HG03039 (cell line): ENCODE data around the gene SGMS1.
"Not testable (repeated sequence)": the region's sequence is repeated elsewhere in the genome, so short reads cannot be mapped to it uniquely, and the experiment has no call there.

Source experiments
- ATAC-seq: cut with Tn5 transposase; IDR thresholded peaks from one replicate; pipeline ENCODE4 v1.9.1; 2021; ENCODE audit warnings: mild to moderate bottlenecking, moderate library complexity; ENCODE audit not compliant: unreplicated experiment

Gene SGMS1

GRCh38 chr10:50623663-50624412 is at the start of gene SGMS1:
TSS of gene SGMS1 (minus strand) at chr10:50623956. CDS start at chr10:50344114, 279,842 bp downstream.
- ATAC-seq = peak; percentile 35

GRCh38 chr10:50672152-50672551 is 48.4 kb upstream of the SGMS1 start:
- ATAC-seq = not testable (repeated sequence)

- ATAC-seq = not testable (repeated sequence)
Measured at GRCh38 chr10:50671645-50672044, 47.9 kb upstream of the SGMS1 start.

- ATAC-seq = not testable (repeated sequence)
Measured at GRCh38 chr10:50669957-50670356, 46.2 kb upstream of the SGMS1 start.

GRCh38 chr10:50667353-50667752 is 43.6 kb upstream of the SGMS1 start:
- ATAC-seq = not testable (repeated sequence)

GRCh38 chr10:50662420-50662819 is 38.7 kb upstream of the SGMS1 start:
- not testable (repeated sequence) for ATAC-seq

DNA sequence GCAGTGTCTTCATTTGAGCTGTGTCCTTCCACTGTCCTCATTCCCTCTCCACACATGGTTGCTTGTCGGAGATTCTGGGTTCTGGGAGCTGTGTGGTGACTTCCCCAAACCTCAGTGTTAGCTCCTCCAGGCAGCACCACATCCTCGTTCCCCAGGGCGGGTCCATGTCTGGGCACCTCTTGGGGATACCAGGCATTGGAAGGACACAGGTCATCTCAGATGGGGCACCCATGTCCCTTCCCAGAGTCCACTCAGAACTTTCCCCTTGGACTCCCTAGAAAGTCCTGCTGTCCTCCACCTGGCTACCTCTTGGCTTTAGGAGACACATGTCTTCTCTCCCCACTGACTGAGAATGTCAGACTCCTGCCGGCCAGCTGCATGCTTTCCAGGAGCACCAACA is 37.8 kb upstream of the SGMS1 start:
- not testable (repeated sequence) for ATAC-seq

DNA sequence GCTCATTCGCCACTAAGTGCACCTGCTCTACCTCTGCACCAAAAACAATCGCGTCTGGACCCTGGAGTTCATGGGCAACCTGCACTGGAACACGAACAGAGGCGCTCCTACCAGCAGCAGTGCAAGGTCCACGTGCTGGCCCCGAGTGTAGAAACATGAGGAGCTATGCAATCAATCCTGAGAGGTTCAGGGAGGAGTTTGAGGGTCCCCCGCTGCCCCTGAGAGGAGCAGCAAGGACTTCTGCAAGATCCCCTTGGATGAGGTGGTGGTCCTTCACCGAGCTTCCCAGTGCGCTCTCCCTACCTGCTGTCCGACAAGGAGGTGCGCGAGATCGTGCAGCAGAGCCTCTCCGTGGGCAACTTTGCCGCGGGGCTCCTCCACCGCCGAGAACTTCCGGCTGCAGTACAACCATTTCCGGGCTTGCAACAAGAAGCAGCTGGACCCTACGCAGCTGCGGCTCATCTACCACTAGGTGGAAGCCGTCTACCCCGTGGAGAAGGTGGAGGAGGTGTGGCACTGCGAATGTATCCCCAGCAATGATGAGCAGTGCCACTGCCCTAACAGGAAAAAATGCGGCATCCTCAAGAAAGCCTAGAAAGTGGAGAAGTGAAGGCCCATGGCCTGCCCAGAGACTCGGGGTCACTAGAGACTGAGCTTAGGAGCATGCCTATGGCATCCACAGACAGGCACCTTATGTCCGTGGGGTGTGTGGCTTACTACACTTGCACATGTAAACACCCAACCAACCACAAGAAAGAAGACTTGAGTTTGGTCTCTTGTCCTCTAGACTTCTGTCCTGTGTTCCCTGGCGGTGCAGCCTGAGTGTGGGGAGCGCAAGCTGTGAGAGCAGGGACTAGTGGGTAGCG is 36.3 kb upstream of the SGMS1 start:
- peak; percentile 95 for ATAC-seq

GRCh38 chr10:50659016-50659864 is 35.5 kb upstream of the SGMS1 start:
- not testable (repeated sequence) for ATAC-seq

DNA sequence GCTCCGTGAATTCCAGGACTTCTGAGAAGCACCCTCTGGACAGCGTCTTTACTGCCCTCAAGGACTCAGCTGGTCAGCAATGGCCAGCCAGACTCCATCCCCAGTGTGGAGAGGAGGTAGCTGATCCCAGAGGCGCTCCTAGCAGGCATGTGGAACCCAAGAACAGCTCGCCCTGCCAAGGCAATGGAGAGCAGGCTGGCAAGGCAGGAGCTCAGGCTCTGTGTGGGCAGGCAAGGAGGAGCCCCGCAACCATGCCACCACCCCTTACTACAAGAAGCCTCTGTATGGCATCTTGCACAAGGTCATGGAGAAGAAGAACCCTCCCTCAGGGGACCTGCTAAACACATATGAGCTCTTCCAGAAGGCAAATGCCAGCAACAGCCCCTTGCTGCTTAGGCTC is 34.4 kb upstream of the SGMS1 start:
- ATAC-seq = no peak

- no peak for ATAC-seq
Measured at GRCh38 chr10:50653758-50654157, 30.0 kb upstream of the SGMS1 start.

DNA sequence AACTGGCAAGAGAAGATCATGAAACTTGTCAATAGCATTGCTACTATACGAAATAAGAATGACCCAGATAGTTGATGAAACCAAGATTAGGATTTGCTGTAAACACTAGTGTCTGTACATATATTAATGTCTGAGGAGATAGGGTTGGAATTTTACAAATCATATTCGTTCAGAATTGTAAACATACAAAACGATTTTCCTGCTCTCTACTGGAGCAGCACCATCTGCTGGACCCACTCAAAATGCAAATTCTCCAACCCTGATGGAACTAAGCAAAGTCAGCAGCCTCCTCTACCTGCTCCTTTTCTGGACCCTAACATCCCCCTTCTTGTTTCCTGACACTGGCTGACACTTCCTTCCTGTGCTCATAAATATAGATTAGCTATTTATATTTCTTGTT is 29.4 kb upstream of the SGMS1 start:
- ATAC-seq = no peak

DNA sequence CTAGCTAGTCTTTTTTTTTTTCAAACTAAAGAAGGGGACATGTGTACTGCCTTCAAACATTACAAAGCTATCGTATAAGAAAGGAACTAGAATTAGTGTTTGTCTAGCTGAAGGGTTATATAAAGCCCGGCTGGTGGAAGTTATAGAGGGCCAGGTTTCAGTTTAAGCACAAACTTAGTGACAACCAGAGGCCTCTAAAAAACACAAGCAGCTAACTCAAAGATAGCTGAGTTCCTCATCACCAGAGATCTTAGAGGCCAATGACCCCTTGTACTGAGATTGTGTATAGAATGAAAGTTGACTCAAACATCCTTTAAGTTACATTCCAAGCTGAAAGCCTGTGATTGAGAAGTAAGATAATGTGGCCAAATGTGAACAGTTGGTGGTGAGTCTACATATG is 28.1 kb upstream of the SGMS1 start:
- ATAC-seq = no peak

DNA sequence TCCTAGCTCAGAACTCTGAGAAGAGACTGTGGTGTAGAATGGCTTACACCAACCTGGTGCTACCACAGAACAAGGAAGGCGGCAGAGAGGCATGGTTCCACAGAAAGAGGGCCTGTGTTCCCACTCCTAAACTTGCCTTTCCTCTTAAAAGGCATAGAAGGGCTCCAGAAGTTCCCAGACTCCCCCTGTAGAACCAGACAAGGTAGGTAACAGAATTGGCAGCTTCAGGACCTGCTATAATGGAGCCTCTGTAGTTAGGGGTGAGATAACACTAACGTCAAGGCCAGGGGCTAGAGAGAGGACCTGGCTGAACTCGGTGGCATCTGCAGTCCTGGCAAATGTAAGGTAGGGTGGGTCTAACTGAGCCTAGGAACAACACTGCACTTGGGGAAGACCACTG is 26.7 kb upstream of the SGMS1 start:
- no peak for ATAC-seq

DNA sequence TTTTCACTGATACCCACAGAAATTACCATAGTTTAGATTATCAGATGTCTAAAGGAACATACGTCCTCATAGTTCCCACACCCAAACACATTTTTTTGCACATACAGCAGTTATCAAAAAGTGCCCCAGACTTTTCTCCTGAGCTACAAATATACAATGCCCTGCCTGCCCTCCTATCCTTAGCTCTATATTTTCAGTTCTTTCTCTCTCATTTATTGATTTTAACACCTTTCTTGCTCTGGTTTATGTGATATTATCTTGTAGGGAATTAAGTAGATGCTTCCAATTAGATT is 25.1 kb upstream of the SGMS1 start:
- no peak for ATAC-seq

DNA sequence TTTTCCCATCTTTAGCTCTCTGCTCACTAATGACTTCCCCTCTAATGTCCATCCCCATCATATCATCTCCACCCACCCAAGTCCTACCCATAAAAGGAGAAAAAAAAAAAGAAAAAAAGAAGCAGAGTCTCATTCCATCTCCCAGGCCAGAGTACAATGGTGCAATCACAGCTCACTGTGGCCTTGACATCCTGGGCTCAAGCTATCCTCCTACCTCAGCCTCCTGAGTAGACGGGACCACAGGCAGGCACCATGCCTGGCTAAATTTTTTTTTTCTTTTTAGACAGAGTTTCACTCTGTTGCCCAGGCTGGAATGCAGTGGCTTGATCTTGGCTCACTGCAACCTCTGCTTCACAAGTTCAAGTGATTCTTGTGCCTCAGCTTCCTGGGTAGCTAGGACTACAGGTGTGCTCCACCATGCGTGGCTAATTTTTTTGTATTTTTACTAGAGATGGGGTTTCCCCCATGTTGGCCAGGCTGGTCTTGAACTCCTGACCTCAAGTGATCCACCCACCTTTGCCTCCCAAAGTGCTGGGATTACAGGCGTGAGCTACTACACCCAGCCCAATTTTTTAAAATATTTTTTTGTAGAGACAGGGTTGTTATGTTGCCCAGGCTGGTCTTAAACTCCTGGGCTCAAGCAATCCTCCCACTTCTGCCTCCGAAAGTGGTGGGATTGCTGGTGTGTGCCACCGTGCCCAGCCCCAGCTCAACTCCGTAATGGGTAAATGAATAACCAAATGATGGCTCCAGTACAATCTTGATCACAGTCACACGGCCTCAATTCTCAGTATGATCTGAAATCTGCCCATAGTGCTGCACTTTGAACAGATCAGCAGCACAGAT is 24.6 kb upstream of the SGMS1 start:
- ATAC-seq = peak; percentile 56

GRCh38 chr10:50647350-50647749 is 23.6 kb upstream of the SGMS1 start:
- not testable (repeated sequence) for ATAC-seq

- ATAC-seq = no peak
Measured at GRCh38 chr10:50645236-50645635, 21.5 kb upstream of the SGMS1 start.

GRCh38 chr10:50641626-50642025 is 17.9 kb upstream of the SGMS1 start:
- no peak for ATAC-seq

GRCh38 chr10:50640238-50640637 is 16.5 kb upstream of the SGMS1 start:
- no peak for ATAC-seq
